Measurements from ENCODE around the gene PARD6B.

- no peak for TF ChIP-seq GATA2 (IDR thresholded peaks at IDR 0.05; ENCODE audit: low read depth, low read length)
- TF ChIP-seq GATA3 (IDR thresholded peaks at IDR 0.05; ENCODE audit: low read depth, low read length) = no peak
Observed at GRCh38 chr20:50688256-50688975, 43.0 kb upstream of the PARD6B start.
